ENCODE measurements around the gene DGKQ. TPM values are rescaled to one million over a fixed set of nuclear protein-coding genes. Genes with fewer than 3 reads are reported as not detected.

DGKQ gene
- total and polyA plus RNA-seq, 2 of the 8 experiments (the other 6 are each of a cell fraction or from before 2014, with no cell fraction given) = 7.3 to 9.7 TPM

- TF ChIP-seq CHD7 (IDR thresholded peaks at IDR 0.05; ENCODE audit: insufficient replicate concordance, low read length) (no peak), SP2 (IDR thresholded peaks at IDR 0.05; ENCODE audit: low read length) (no peak), EGR1 (IDR thresholded peaks at IDR 0.05; ENCODE audit: borderline replicate concordance, low read depth, low read length) (no peak), CTBP2 (IDR thresholded peaks at IDR 0.05; ENCODE audit: borderline replicate concordance, insufficient read depth, insufficient read length, low read length) (no peak), NANOG (IDR thresholded peaks at IDR 0.05; ENCODE audit: insufficient read depth, low read depth, low read length, poor library complexity, severe bottlenecking) (no peak), EZH2 (IDR thresholded peaks at IDR 0.05; ENCODE audit: low read depth, low read length, severe bottlenecking) (no peak), BACH1 (IDR thresholded peaks at IDR 0.05; ENCODE audit: low read length) (no peak), TAF7 (optimal IDR thresholded peaks at IDR 0.05; ENCODE audit: borderline replicate concordance, low read depth, low read length) (no peak)
- TF ChIP-seq, protein P1, sequence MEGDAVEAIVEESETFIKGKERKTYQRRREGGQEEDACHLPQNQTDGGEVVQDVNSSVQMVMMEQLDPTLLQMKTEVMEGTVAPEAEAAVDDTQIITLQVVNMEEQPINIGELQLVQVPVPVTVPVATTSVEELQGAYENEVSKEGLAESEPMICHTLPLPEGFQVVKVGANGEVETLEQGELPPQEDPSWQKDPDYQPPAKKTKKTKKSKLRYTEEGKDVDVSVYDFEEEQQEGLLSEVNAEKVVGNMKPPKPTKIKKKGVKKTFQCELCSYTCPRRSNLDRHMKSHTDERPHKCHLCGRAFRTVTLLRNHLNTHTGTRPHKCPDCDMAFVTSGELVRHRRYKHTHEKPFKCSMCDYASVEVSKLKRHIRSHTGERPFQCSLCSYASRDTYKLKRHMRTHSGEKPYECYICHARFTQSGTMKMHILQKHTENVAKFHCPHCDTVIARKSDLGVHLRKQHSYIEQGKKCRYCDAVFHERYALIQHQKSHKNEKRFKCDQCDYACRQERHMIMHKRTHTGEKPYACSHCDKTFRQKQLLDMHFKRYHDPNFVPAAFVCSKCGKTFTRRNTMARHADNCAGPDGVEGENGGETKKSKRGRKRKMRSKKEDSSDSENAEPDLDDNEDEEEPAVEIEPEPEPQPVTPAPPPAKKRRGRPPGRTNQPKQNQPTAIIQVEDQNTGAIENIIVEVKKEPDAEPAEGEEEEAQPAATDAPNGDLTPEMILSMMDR (IDR thresholded peaks at IDR 0.05; ENCODE audit: control extremely low read depth in 1 of 3, insufficient read depth in 1 of 3, low read depth in 1 of 3, low read length in 3 of 3) = no peak
Measured at GRCh38 chr4:982814-983213, 9.4 kb upstream of the DGKQ start (continued).

Measured in H1 (cell line).